Putamen (tissue), 1 donor: ENCODE results near the gene SH2D1B.

Experiments
- DNase-seq: peaks from one replicate; pipeline ENCODE4 v3.0.0-alpha.2; 2016; ENCODE audit warnings: low spot score

SH2D1B gene

DNA sequence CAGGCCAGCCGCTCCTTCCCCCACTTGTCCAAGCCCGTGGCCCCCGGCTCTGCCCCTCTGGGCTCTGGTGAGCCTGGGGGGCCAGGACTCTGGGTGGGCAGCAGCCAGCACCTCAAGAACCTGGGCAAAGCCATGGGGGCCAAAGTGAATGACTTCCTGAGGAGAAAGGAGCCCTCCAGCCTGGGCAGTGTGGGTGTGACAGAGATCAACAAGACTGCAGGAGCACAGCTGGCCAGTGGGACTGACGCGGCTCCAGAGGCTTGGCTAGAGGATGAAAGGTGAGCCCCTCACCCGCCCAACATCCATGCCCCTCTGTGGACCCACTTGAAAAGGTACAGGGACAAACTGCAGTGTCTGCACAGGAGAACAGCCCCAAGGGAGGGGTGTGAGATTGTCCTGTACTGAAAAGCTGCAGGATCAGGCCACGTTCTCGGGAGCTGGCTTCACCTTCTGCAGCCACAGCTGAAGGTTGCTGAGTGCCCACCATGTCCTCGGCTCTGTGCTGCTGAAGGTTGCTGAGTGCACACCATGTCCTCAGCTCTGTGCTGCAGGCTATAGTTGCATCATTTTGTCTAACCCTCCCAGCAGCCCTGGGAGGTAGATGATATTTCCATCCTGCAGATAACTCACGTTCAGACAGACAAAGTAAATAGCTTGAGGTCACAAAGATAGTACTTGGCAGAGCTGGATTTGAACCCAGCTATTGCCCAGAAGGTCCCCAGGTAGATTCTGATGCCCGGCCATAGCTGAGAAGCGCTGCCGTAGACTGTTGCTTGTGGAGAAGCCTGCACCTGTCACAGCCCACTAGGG is 29.8 kb downstream of the SH2D1B start:
- DNase-seq = no peak

DNA sequence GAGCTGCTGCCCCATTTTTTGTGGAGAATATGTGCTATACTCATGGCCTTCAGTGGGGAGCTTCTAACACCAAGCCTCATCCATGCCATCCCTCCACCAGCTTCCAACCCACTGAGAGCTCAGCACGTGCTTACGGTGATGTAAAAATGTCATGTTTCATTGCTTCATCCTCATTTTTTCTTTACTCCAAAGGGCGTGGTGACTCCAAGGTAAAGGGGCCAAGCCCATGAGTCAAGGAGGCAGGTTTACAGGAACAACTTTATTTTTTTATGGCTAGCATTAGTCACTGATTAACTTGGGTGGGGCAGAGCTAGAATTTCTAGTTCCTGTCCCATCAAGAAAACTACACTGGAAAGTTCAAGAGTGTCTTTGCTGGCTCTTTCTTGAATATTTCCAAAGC is 30.6 kb downstream of the SH2D1B start, which contains the start of gene C1orf226:
Gene C1orf226, plus strand, starts transcription at position 346 of the 400 bp plus-strand sequence. CDS start 174 bp downstream, outside the sequence.
- DNase-seq = no peak

DNA sequence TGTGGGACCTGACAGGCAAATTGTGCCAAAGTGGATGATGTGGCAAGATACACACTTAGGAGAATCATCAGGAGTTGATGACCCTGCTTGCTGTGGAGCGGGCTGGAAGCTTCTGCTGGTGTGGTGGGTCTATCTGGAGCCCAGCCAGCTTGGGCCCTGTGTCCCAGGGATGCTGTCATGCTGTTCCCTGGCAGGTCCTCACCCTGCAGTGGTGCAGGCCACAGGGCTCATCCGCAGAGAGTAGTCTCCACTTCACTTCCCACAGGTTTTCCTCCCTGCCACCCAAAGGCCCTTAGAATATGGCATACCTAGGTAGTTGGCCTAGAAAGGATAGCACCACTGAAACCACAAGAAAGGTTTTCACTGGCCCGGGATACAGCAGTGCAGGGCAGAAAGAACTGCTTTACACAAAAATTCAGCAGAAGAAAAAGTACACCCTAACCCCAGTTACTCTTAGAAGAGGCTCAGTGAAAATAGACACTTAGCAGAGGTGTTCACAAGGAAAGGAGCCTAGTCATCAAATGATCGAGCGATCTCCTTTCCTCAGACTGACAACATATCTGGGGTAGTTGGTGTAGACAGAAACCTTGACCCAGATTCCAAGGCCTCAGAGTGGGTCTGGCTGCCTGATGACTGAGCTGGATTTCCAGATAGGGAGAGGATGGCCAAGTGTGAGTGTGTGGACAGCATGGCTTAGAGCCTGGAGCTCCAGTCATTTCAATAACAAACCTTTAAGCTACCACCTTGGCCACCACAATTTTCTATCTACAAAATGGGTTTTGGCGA is 31.7 kb downstream of the SH2D1B start:
- DNase-seq = no peak

DNA sequence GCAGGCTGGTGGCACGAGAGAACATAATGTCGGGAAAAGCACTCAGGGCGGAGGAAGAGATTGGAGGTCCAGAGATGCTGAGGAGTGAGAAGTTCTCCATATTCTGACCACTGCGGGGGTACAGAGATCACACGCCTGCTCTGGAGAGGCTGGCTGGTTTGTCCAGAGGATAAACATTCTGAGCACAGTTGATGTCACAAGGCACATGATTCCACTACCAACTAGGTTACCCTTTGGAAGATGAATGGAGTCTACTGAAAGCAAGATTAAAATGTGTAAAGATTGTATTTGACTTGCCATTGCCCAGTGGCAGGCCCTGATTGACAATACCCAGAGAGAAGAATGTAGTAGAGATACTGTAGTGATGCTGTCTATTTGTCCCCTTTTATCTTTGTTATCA is 35.2 kb downstream of the SH2D1B start, which contains the start of gene SPATA46:
Gene SPATA46, minus strand, starts transcription at position 164 of the 400 bp plus-strand sequence. Its CDS starts 64 bp downstream, at position 100.
- no peak for DNase-seq

DNA sequence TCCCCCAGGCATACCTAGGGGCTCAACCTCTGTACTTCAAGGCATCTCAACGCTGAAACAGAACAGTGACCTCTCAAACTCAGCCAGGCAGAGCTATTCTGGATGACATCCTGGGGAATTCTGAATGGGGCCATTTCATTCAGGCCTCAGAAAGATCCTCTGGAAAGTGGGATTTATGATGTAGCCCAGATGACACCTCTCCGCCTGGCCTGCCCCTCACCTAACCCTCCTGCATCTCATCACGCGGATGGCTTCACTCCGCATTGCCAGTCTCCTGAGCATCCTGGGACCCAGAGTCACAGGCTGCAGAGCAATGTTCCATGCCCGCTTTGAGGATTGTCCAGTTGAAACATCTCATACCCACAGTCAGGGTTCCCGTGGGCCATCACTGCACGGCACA is 36.5 kb downstream of the SH2D1B start:
- DNase-seq = no peak

DNA sequence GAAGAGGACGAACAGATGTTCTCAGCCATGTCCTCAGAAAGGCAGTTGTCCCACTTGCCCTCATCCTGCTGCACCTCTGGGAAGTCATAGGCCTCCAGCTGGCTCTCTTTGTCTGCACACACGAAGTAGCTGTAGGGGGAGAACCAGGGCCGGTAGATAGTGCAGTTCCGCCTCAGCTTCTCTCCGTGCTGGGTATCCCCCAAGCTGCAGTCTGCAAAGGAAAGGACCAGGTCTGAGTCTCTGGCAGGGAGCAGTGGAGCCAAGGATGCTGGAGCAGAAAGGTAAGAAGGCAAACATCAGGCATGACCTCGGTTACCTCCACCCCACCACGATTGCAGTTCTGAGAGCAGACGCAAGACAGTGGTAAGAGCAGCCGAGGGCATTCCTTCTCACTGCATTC is 37.5 kb downstream of the SH2D1B start:
- no peak for DNase-seq

DNA sequence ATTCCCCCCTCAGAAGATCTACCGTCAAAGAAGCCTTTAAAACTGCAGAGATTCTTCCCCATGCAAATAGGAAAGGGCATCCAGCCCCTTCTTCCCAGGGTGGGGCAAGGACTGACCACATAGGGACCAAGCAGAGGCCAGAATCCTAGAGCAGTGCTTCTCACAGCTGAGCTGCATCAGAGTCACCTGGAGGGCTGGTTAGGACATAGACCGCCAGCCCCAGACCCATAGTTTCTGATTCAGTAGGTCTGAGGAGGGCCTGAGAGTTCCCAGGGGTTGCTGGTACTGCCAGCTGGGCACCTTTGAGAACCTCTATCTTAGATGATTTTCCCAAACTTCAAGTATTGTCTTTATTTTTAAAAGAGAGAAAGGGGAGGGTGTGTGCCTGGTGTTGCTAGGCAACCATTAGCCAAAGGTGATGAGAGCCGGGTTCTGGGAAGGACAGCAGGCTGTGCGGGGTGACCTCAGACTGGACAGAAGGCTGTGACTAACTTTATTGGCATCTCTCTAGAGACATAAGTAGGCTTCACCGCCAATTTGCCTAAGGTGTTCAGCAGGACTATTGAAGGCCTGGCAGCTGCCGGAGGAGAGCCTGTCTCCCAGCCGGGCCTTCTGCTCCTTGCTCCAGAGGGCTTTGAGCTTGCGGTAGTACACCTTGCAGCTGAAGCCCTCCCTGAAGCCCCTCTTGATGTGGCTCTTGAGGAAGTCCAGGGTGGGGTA is 38.2 kb downstream of the SH2D1B start:
- no peak for DNase-seq

DNA sequence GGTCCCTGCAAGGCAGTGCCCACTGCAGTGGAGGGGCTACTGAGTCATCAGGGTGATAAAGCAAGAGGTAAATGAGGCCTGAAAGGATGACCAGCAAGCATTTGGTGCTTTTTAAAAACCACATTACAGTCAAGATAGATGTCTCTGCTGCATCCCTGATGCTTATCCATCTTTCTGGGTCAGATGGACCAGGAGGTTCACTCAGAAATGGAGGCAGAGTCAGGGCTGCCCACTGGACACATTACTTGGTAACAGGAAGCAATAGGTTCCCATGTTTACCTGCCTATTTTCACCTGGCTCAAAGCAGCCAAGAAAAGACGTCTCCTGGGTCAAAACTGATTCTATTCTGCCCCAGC is 38.9 kb downstream of the SH2D1B start:
- DNase-seq = no peak

DNA sequence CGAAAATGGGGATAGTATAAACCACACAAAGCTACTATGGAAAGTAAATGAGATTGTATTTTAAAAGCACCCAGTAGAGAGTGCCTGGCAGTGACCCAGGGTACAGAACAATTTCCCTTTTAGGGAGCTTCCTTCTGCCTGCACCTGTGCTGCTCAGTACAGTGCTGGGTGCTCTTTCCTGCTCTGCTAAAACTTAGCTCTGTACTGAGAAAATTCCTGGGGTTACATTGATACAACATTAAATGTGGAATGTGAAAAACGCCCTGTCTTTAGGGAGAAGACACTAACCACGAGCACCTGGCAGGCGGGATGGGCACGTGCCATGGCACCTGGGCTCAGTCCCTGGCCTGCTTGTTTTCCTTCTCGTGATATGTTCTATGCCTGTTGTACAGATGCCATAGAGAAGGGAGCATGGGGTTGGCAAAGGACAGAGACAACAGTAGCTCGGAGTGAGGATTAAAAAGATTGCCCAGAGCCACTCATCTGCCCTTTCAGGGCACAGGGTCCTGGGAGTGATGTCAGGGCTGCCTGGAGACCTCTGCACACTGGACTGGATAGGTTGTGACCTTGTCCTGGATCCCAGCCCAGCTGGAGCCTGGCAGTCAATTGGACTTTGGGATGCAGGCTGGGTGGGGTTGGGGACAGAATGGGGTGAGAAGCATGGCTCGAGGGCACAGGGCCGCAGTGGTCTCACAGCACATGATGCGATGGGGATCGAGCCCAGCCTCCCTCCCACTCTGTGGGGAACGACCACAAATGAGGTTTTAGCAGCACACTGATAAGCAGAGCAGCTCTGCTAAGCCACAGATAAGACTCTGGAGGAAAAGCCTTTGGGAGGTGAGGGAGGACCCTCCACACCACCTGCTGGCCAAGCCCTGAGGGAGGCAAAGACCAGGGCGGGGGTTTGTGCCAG is 39.5 kb downstream of the SH2D1B start:
- DNase-seq = no peak

DNA sequence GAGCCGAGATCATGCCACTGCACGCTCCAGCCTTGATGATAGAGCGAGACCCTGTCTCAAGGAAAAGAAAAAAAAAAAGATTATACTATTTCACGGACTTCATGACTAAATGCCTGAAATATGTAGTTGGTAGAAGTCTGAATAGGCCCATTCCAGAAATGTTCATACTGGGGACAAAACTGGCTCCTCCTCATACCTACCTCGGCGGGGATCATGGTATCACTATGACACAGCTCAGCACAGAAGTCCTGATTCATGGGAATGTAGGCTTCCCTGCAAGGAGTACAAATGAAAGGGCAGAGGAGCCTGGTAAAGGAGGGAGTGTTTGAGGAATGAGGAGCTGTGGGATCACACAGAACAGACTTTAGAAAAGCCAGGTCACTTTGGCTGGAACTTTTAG is 40.3 kb downstream of the SH2D1B start:
- DNase-seq = no peak

DNA sequence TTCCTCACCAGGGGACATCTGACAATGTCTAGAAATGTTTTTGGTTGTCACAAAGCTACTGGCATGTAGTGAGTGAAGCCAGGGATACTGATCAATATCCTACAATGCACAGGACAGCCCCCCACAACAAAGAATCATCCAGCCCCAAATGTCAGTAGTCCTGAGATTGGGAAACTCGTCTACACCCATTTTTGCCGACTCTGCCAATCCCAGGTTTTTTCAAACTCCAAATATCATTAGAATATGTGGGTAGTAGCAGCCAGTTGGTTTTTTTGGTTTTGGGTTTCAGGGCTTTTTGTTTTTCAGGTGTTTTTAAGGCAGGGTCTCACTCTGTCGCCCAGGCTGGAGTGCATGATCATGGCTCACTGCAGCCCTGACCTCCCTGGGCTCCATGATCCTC is 41.2 kb downstream of the SH2D1B start:
- DNase-seq = no peak

DNA sequence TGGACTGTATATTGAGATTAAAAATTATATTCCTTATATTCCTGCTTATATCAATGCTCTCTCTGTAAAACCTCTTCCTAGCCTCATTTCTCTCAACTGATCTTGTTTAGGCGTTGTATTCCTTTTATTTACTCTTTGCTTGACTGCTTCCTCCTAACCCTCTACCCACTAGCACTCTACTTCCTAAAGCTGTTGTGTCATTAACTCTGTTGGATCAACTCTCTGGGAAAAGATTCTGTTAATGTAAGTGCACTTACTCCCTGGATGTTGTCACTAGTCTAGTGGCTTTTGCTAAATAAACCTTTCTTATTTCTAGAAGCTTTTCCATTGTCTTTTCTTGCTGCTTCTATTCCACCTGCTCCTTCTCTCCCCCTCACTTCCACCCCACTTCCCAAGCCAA is 41.8 kb downstream of the SH2D1B start:
- no peak for DNase-seq

DNA sequence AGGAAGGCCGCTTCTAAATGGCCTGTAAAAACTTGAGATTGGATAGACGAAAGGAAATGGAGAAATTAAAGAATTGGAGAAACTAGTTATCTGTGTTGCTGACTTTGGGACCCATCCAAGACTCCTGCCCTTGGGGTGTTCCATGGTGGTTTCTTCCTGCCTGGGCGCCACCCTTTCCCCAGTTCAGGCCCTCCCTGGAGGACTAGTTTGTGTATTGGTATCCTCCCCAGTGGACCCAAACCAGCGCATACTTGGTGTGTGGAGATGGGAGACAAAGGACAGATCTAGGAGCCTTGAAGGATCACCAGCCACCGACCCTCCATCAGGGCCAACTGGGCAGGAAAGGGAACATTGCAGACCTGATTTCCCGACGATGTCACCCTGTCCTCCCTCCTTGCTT is 42.4 kb downstream of the SH2D1B start:
- no peak for DNase-seq

DNA sequence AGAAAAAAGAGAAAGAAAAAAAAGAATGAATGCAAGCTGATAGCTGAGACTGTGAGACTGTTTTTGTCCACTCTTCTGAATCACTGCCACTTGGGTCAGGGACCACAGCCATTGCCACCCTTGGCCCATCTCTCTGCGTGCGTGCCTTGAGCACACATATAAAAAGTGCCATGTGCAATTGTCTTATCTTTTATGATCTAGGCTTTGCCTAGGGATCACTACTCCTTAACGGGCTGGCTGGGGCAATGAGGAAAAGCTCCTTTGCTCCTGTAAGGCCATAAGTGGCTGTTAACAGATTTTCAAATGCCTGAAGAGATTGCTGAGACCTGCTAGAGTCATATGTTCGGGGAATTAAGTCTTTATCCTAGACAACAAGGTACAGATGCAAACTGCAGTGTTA is 43.5 kb downstream of the SH2D1B start:
- no peak for DNase-seq

DNA sequence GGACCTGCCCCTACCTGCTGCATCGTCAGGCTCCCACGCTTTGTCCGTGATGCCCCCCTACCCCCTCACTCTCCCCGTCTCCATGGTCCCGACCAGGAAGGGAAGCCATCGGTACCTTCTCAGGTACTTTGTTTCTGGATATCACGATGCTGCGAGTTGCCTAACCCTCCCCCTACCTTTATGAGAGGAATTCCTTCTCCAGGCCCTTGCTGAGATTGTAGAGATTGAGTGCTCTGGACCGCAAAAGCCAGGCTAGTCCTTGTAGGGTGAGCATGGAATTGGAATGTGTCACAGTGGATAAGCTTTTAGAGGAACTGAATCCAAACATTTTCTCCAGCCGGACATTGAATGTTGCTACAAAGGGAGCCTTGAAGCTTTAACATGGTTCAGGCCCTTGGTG is 44.2 kb downstream of the SH2D1B start:
- no peak for DNase-seq

DNA sequence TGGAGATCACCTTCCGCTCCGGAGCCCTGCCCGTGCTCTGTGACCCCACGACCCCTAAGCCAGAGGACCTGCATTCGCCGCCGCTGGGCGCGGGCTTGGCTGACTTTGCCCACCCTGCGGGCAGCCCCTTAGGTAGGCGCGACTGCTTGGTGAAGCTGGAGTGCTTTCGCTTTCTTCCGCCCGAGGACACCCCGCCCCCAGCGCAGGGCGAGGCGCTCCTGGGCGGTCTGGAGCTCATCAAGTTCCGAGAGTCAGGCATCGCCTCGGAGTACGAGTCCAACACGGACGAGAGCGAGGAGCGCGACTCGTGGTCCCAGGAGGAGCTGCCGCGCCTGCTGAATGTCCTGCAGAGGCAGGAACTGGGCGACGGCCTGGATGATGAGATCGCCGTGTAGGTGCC is 44.9 kb downstream of the SH2D1B start:
- no peak for DNase-seq

DNA sequence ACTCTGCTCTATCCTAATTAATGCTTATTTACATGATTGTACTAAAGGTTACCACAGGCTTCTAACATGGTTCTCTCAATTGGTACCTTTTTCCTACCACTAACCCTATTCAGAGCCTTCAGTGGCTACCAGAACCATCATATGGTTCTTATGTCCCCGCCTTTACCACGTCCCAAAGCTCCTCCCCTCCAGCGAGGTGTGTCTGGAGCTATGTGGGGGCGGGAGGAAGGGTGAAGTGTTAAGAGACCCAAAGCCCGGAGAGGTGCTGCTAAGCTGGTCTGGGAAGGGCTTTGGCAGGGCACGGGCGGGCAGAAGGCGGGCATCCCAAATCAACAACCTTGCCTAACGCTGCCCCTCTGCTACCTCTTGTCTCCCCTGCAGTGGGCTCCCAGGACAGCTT is 45.3 kb downstream of the SH2D1B start:
- no peak for DNase-seq

DNA sequence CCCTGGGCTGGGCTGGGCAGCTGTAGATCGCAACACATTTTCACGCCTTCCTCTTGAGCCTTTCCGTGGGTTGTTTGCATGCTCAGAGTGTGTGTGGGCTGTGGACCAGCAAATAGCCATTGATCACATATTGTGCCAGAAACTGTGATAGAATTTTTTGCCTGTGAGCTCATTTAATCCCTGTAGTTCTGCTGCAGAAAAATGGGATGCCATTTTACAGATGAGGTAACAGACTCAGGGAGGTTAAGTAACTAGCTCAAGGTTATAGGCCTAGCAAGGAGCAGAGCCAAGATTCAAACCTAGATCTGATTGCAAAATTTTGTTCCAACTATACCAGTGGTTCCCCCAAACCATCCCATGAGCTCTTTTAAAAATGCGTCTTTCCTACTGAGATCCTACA is 45.8 kb downstream of the SH2D1B start:
- no peak for DNase-seq

DNA sequence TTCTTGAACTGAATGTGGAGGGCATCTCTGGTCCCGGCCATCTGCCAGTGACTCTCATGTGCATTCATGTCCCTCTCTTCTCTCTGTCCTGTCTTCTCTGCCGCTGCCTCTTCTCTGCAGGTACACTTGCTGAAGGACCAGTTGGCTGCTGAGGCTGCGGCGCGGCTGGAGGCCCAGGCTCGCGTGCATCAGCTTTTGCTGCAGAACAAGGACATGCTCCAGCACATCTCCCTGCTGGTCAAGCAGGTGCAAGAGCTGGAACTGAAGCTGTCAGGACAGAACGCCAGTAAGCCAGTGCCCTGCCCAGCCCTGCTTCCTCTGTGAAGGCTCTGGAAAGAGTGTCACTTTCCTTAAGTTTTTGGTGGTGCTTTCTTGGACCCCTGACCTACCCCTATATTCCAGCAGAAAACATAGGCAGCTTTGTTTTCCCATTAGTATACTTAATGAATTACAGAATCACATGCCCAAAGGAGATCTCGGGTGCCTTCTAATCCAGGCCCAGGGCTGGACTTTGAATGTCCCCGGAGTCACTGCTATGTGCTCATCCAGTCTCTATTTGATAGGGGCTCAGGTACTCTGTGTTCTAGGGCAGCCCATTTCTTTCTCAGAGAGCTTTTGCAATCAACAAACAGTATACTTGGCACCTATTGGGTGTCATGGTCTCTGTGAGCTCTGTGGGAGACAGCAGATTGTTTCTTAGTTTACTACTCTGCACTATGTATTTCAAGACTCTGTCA is 46.5 kb downstream of the SH2D1B start:
- no peak for DNase-seq

DNA sequence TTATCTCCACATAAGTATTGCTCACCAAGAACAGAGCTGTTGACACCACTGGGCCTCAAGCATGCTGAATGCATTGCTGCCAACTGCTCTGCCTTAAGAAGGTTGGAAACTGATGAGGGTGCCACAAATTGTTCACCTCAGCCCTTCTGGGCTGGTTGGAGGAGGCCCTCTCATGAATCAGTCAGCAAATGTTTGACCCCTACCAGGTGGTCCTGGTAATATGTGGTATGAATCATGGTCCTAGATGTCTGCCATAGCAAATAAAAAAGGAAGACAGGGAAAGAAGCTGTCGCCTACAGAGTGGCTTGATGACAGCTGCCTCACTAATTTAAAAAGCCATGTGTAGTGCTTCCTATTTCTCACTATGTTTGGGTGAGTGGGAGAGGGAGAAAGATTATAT is 47.4 kb downstream of the SH2D1B start:
- no peak for DNase-seq

DNA sequence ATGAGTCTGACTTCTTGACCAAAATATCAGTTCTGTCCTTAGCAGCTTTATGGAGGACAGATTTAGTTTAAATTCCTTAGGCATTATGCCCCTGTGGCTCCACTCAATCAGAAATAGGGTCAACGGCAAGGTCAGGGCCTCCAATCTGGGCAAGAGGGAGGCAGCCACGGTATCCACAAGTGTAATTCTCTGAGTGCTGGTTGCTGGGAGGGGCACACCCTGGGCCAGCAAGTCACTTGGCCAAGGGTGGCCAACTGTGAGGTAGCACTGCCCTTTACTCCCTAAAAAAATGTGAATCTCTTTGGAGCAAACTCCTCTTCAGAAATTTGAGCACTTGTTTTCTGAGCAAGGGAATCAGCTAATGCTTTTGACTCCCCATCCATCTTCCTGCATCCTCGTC is 48.1 kb downstream of the SH2D1B start:
- DNase-seq = no peak
